Mesendoderm (in vitro differentiated cells): ENCODE results near the gene SLC30A7.

Experiments used
- DNase-seq: peaks from one replicate; pipeline ENCODE4 v3.0.0; 2013
- H2AK5ac ChIP-seq: 2 replicates; pipeline ENCODE4 v1.6.1; 2013; ENCODE audit warnings: low read length, inconsistent platforms
- H2BK120ac ChIP-seq: 2 replicates; pipeline ENCODE4 v1.6.1; 2013; ENCODE audit warnings: low read depth, mild to moderate bottlenecking, low read length, moderate library complexity, mixed read lengths
- H2BK15ac ChIP-seq: replicated peaks from 2 replicates; pipeline ENCODE4 v1.6.1; 2013; ENCODE audit warnings: low read depth, mild to moderate bottlenecking, moderate library complexity
- H2BK5ac ChIP-seq: 2 replicates; pipeline ENCODE4 v1.6.1; 2013; ENCODE audit warnings: low read length, inconsistent platforms
- H3K18ac ChIP-seq: 2 replicates; pipeline ENCODE4 v1.6.1; 2013; ENCODE audit warnings: mild to moderate bottlenecking, low read length, mixed read lengths
- H3K23ac ChIP-seq: one replicate; pipeline ENCODE4 v1.6.1; 2013; ENCODE audit warnings: low read length
- H3K27ac ChIP-seq: 2 replicates; pipeline ENCODE4 v1.5.1; 2013; ENCODE audit warnings: low read depth, mild to moderate bottlenecking, inconsistent platforms, low read length, moderate library complexity
- H3K27me3 ChIP-seq: 2 replicates; pipeline ENCODE4 v1.6.1; 2013; ENCODE audit warnings: low read length, control low read depth, mild to moderate bottlenecking, inconsistent platforms; ENCODE audit not compliant: insufficient read depth, poor library complexity
- H3K36me3 ChIP-seq: 2 replicates; pipeline ENCODE4 v1.6.1; 2013; ENCODE audit warnings: low read length, inconsistent platforms; ENCODE audit not compliant: control insufficient read depth, insufficient read depth
- H3K4ac ChIP-seq: one replicate; pipeline ENCODE4 v1.6.1; 2013; ENCODE audit warnings: low read depth, mild to moderate bottlenecking, low read length, moderate library complexity
- H3K4me1 ChIP-seq: 2 replicates; pipeline ENCODE4 v1.6.1; 2013; ENCODE audit warnings: low read depth, low read length, inconsistent platforms; ENCODE audit not compliant: control insufficient read depth
- H3K4me2 ChIP-seq: 2 replicates; pipeline ENCODE4 v1.6.1; 2013; ENCODE audit warnings: low read length
- H3K4me3 ChIP-seq: 2 replicates; pipeline ENCODE4 v1.5.1; 2013; ENCODE audit warnings: mild to moderate bottlenecking, low read length
- H3K56ac ChIP-seq: one replicate; pipeline ENCODE4 v1.6.1; 2013; ENCODE audit warnings: low read length
- H3K79me1 ChIP-seq: 2 replicates; pipeline ENCODE4 v1.6.1; 2013; ENCODE audit warnings: low read length, inconsistent platforms
- H3K79me2 ChIP-seq: 2 replicates; pipeline ENCODE4 v1.6.1; 2013; ENCODE audit warnings: mild to moderate bottlenecking, low read length; ENCODE audit not compliant: control insufficient read depth, insufficient read depth
- H3K9ac ChIP-seq: 2 replicates; pipeline ENCODE4 v1.6.1; 2013; ENCODE audit warnings: low read length, inconsistent platforms
- H4K5ac ChIP-seq: one replicate; pipeline ENCODE4 v1.6.1; 2013; ENCODE audit warnings: low read length
- H4K8ac ChIP-seq: one replicate; pipeline ENCODE4 v1.6.1; 2013; ENCODE audit warnings: low read depth, mild to moderate bottlenecking, control low read depth, low read length, moderate library complexity
- WGBS: extraction: QIAGEN DNeasy Blood & Tissue Kit; methylation state at CpG from one replicate; pipeline ENCODE4 v1.1.7; 2013; ENCODE audit warnings: low lambda C conversion rate, missing lambda C conversion rate; ENCODE audit not compliant: insufficient coverage; ENCODE audit errors: extremely low coverage; 5-methylcytosine and 5-hydroxymethylcytosine counted together

SLC30A7 gene

DNA sequence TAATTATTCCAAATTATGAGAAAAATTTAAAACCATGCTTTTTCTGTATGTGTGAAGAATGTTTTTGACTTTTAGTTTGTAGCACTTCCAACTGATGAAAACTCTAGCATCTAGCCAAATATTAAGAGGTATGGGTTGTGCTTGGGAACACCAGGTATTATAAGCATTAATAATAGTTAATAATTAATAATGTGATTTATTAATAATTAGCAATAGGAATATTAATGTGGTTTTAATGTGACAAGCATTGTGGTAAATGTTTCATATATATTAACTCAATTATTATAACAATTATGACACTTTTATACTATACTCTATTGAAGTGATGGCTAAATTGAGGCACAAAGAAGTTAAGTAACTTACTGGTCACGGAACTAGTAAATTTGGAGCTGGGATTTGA, 7.9 kb downstream of the SLC30A7 start:
- Histone ChIP-seq H3K36me3 (no peaks in the 10 kb centered on the region), H3K4me3 (no peak overlapping the region), H2BK5ac (no peak overlapping the region), H3K27me3 (no peaks in the 10 kb centered on the region), H4K8ac (no peak overlapping the region), H3K9ac (no peak overlapping the region), H2BK120ac (no peak overlapping the region), H3K4me1 (no peaks in the 10 kb centered on the region), H3K56ac (no peak overlapping the region), H2BK15ac (no peak overlapping the region), H3K4me2 (no peak overlapping the region), H3K79me1 (peaks cover 6% of the 10 kb centered on the region), H3K18ac (no peak overlapping the region), H3K27ac (no peak overlapping the region), H3K4ac (no peak overlapping the region), H2AK5ac (no peak overlapping the region), H3K23ac (no peak overlapping the region), H3K79me2 (peaks cover 3% of the 10 kb centered on the region), H4K5ac (no peak overlapping the region)
- no peak for DNase-seq
- WGBS, result no CpG with 5 or more reads among the region's 1 CpG

DNA sequence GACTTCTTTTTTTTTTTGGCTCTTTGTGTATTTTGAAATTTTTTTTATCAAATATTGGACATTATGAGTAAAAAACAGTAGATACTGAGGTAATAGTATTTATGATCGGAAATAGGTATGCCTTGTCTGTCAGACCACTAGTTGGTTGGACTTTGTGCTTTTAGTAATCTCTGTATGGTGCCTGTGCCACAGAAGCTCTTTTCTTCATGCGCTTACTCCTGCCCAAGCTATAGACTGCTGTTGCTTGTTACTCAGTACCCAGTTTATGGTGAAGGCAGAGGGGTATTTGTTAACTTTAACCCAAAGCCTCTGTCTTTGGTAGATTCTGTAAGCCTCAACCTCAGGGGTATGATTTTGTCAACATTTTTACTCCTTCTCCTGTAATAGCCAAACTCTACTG, 8.6 kb downstream of the SLC30A7 start:
- H2BK5ac ChIP-seq, result no peak overlapping the region
- no peaks in the 10 kb centered on the region for H3K27me3 ChIP-seq
- no peak overlapping the region for H3K4me3 ChIP-seq
- H3K4ac ChIP-seq, result no peak overlapping the region
- H3K36me3 ChIP-seq, result no peaks in the 10 kb centered on the region
- no peak overlapping the region for H3K18ac ChIP-seq
- H2BK15ac ChIP-seq, result no peak overlapping the region
- DNase-seq, result no peak
- no peak overlapping the region for H3K23ac ChIP-seq
- H3K4me1 ChIP-seq, result no peaks in the 10 kb centered on the region
- no peak overlapping the region for H3K9ac ChIP-seq
- no peak overlapping the region for H2AK5ac ChIP-seq
- no peak overlapping the region for H3K27ac ChIP-seq
- H3K79me1 ChIP-seq, result peaks cover 5% of the 10 kb centered on the region
- no peak overlapping the region for H4K5ac ChIP-seq
- no peak overlapping the region for H3K56ac ChIP-seq
- H3K4me2 ChIP-seq, result no peak overlapping the region
- no CpG with 5 or more reads among the region's 2 CpGs for WGBS
- H3K79me2 ChIP-seq, result peaks cover 3% of the 10 kb centered on the region
- no peak overlapping the region for H2BK120ac ChIP-seq
- no peak overlapping the region for H4K8ac ChIP-seq

DNA sequence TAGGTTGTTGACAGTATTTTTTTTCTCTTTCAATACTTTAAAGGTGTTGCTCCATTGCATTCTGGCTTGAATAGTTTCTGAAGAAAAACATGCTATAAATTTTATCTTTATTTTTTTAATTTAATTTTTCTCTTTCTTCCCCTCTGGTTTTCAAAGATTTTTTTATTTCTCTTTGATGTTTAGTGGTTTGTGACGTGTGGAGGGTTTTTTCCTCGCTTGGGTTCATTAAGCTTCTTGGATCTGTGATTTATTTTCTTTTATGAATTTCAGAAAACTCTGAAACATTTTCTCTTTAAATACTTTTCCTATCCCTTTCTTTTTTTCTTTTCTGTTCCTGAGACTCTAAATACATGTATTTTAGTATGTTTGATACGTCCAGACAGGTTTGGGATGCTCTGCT, 9.3 kb downstream of the SLC30A7 start:
- DNase-seq, result no peak
- Histone ChIP-seq H3K27ac (no peak overlapping the region), H2BK120ac (no peak overlapping the region), H2AK5ac (no peak overlapping the region), H3K79me2 (peaks cover 3% of the 10 kb centered on the region), H3K9ac (no peak overlapping the region), H3K18ac (no peak overlapping the region), H2BK15ac (no peak overlapping the region), H3K4me3 (no peak overlapping the region), H3K27me3 (no peaks in the 10 kb centered on the region), H2BK5ac (no peak overlapping the region), H3K23ac (no peak overlapping the region), H4K5ac (no peak overlapping the region), H3K4me1 (no peaks in the 10 kb centered on the region), H3K79me1 (peaks cover 4% of the 10 kb centered on the region), H3K4me2 (no peak overlapping the region), H3K56ac (no peak overlapping the region), H4K8ac (no peak overlapping the region), H3K4ac (no peak overlapping the region), H3K36me3 (no peaks in the 10 kb centered on the region)
- WGBS, result no CpG with 5 or more reads among the region's 3 CpGs

DNA sequence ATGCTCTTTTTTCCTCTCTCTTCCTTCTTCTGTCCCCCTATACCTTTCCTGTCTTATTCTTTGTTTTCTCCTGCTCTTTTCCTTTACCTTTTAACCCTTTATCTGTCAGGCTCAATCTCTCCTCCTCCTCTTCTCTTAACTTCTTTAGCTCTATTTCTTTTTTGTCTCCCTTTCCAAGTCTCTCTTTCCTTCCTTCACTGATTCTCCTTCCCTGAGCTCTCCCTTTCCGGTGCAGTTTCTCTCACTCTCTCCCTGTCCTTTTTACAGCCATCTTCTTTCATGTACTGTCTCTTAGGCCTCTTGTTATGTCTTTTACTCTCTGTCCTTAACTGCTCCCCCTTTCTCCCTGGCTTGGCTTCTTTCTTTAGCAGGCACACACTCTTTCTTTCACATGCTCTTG, 12.0 kb downstream of the SLC30A7 start:
- H3K79me1 ChIP-seq, result peaks cover 4% of the 10 kb centered on the region
- no peak overlapping the region for H3K4me3 ChIP-seq
- H2AK5ac ChIP-seq, result no peak overlapping the region
- no peak overlapping the region for H2BK5ac ChIP-seq
- no CpG with 5 or more reads among the region's 1 CpG for WGBS
- peaks cover 3% of the 10 kb centered on the region for H3K79me2 ChIP-seq
- no peak overlapping the region for H3K9ac ChIP-seq
- no peak overlapping the region for H3K56ac ChIP-seq
- H2BK120ac ChIP-seq, result no peak overlapping the region
- no peak overlapping the region for H4K8ac ChIP-seq
- no peak for DNase-seq
- H2BK15ac ChIP-seq, result no peak overlapping the region
- H3K4me1 ChIP-seq, result no peaks in the 10 kb centered on the region
- H4K5ac ChIP-seq, result no peak overlapping the region
- no peak overlapping the region for H3K4me2 ChIP-seq
- no peak overlapping the region for H3K4ac ChIP-seq
- no peak overlapping the region for H3K23ac ChIP-seq
- H3K36me3 ChIP-seq, result no peaks in the 10 kb centered on the region
- no peak overlapping the region for H3K18ac ChIP-seq
- no peaks in the 10 kb centered on the region for H3K27me3 ChIP-seq
- H3K27ac ChIP-seq, result no peak overlapping the region

DNA sequence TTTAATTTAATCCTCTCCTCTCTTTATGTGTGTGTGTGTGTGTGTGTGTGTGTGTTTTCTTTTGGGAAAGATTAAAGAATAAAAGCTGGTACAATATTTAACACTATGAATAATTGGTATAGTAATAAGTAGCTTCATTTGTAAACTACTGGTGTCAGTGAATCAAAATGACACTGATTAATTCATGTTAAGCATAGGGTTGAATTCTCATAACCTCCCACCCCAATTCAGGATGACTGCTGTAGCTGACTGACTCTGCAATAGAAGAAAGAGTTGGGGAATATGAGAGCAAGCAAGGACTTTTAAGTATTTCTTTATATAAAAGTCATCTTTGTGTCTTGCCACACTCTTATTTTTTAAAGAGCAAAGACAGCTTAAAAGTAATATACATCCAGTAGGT, 13.1 kb downstream of the SLC30A7 start:
- Histone ChIP-seq H3K4me2 (no peak overlapping the region), H3K23ac (no peak overlapping the region), H3K79me2 (peaks cover 3% of the 10 kb centered on the region), H2BK120ac (no peak overlapping the region), H3K56ac (no peak overlapping the region), H4K8ac (no peak overlapping the region), H3K27me3 (no peaks in the 10 kb centered on the region), H3K4me3 (no peak overlapping the region), H3K4ac (no peak overlapping the region), H3K4me1 (no peaks in the 10 kb centered on the region), H2BK15ac (no peak overlapping the region), H3K27ac (no peak overlapping the region), H4K5ac (no peak overlapping the region), H3K36me3 (no peaks in the 10 kb centered on the region), H3K9ac (no peak overlapping the region), H2AK5ac (no peak overlapping the region), H3K79me1 (peaks cover 4% of the 10 kb centered on the region), H3K18ac (no peak overlapping the region), H2BK5ac (no peak overlapping the region)
- no peak for DNase-seq

DNA sequence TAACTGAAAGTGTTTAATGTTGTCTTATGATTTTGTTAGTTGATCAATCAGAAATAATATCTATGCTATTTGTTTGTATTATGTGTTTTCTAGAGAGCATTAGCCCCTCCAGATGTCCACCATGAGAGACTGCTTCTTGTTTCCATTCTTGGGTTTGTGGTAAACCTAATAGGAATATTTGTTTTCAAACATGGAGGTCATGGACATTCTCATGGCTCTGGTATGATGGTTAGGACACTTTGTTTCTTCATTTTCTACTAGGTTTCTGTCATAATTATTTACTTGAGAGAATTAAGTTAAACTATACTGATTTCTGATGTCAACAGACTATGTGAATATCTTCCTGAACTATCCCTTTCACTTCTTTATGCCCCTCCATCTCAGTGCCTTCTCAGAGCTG, 16.1 kb downstream of the SLC30A7 start:
- Histone ChIP-seq H2AK5ac (no peak overlapping the region), H2BK5ac (no peak overlapping the region), H3K18ac (no peak overlapping the region), H3K27me3 (no peaks in the 10 kb centered on the region), H3K4me2 (no peak overlapping the region), H4K8ac (no peak overlapping the region), H3K56ac (no peak overlapping the region), H3K4ac (no peak overlapping the region), H3K23ac (no peak overlapping the region), H3K9ac (no peak overlapping the region), H4K5ac (no peak overlapping the region), H3K79me1 (no peaks in the 10 kb centered on the region), H2BK15ac (no peak overlapping the region), H3K79me2 (no peaks in the 10 kb centered on the region), H3K36me3 (no peaks in the 10 kb centered on the region), H3K27ac (no peak overlapping the region), H2BK120ac (no peak overlapping the region), H3K4me1 (no peaks in the 10 kb centered on the region), H3K4me3 (no peak overlapping the region)
- no peak for DNase-seq
